DND-41 (cell line): ENCODE measurements around the gene STK24.

Experiments
- CTCF ChIP-seq: IDR thresholded peaks from 2 replicates; pipeline ENCODE4 v1.5.1; 2012; ENCODE audit warnings: borderline replicate concordance, low read length, moderate library complexity, mild to moderate bottlenecking; ENCODE audit not compliant: poor library complexity, severe bottlenecking; ENCODE audit errors: extremely low read depth
- EZH2 ChIP-seq: IDR thresholded peaks from 3 replicates; pipeline ENCODE4 v1.6.1; 2012; ENCODE audit warnings: borderline replicate concordance, low read depth, mild to moderate bottlenecking, moderate library complexity, low read length, inconsistent platforms; ENCODE audit not compliant: severe bottlenecking

GRCh38 chr13:98405690-98406344 lies 171.1 kb downstream of the STK24 start:
- no peak for TF ChIP-seq CTCF
- TF ChIP-seq EZH2, result no peak
